K562 (cell line): Measurements from ENCODE around the gene TUBA1A. TPM values are rescaled to one million over a fixed set of nuclear protein-coding genes. Genes with fewer than 3 reads are reported as not detected.
"Not testable (repeated sequence)": the region's sequence is repeated elsewhere in the genome, so short reads cannot be mapped to it uniquely, and the experiment has no call there.

Source experiments
- ATAC-seq: fragments of 200-7000 bp; cut with Tn5 transposase; 3 replicates; pipeline ENCODE4 v1.9.1; 2020; ENCODE audit warnings: moderate library complexity
- BruUV-seq: library from RNA; stranded (reverse); fragments of 400-500 nt; replicated peaks from 2 replicates; lab custom pipeline; 2021; lab: Mats Ljungman, UMichigan
- CTCF ChIA-PET: fragments of 300-600 bp; formaldehyde crosslinking; extraction: SDS; loops from one replicate; lab custom pipeline; 2021; ENCODE audit warnings: low intra/inter-chr PET ratio; lab: Yijun Ruan, JAX
- POLR2A ChIA-PET: fragments of 300-600, 350-650 bp; sonication (Branson Sonifier 250); formaldehyde crosslinking; extraction: SDS; loops from one replicate; lab custom pipeline; 2021; ENCODE audit warnings: antibody characterized with exemption, inconsistent platforms; lab: Yijun Ruan, JAX
- DNase-seq, 4 experiments: peaks; one replicate each; pipeline versions ENCODE4 v3.0.0 to v3.0.0-alpha.2; 2011 to 2018; ENCODE audit warnings: low spot score in 3 of 4, mixed read lengths in 3 of 4; ENCODE audit errors: extremely low read depth in 1 of 4
- FAIRE-seq: peaks from 2 replicates; lab custom pipeline; 2011; peaks lifted over from hg19 to GRCh38; lab: Jason Lieb, UNC
- H2AFZ ChIP-seq: 2 replicates; pipeline ENCODE4 v1.6.0; 2011; ENCODE audit warnings: low read depth, low read length, control low read depth, inconsistent platforms
- H3K27ac ChIP-seq: fragments of 200-600 bp; 3 replicates; pipeline ENCODE4 v1.8.0; 2011; ENCODE audit warnings: low read depth, mild to moderate bottlenecking, control low read depth, inconsistent platforms, low read length, moderate library complexity, mixed read lengths; ENCODE audit errors: extremely low read depth
- H3K27me3 ChIP-seq, 2 experiments: fragments of 300-600 bp in 1 of 2; 2 replicates in 1 of 2; 3 replicates in 1 of 2; pipeline versions ENCODE4 v1.6.0 to v1.8.0; 2011; ENCODE audit warnings: inconsistent platforms in 2 of 2, low read length in 2 of 2, mild to moderate bottlenecking in 1 of 2, mixed read lengths in 1 of 2, moderate library complexity in 1 of 2; ENCODE audit not compliant: control insufficient read depth in 2 of 2, insufficient read depth in 2 of 2
- H3K36me3 ChIP-seq: fragments of 300-600 bp; 3 replicates; pipeline ENCODE4 v1.8.0; 2011; ENCODE audit warnings: mild to moderate bottlenecking, low read length, inconsistent platforms; ENCODE audit not compliant: control insufficient read depth, insufficient read depth
- H3K4me1 ChIP-seq, 2 experiments: fragments of 200-600 bp in 1 of 2; replicated peaks in 1 of 2; 2 replicates in 1 of 2; 3 replicates in 1 of 2; pipeline versions ENCODE4 v1.5.1 to v1.8.0; 2011; ENCODE audit warnings: inconsistent platforms in 2 of 2, low read length in 2 of 2, mild to moderate bottlenecking in 1 of 2, mixed read lengths in 1 of 2, moderate library complexity in 1 of 2; ENCODE audit not compliant: control insufficient read depth in 2 of 2, insufficient read depth in 2 of 2
- H3K4me2 ChIP-seq: 2 replicates; pipeline ENCODE4 v1.6.1; 2011; ENCODE audit warnings: low read length, control low read depth, inconsistent platforms, mixed read lengths; ENCODE audit not compliant: insufficient read depth
- H3K4me3 ChIP-seq: fragments of 200-600 bp; sonication (generic), shearing (Covaris generic); 2 replicates; pipeline ENCODE4 v1.5.1; 2016; ENCODE audit warnings: control low read depth, inconsistent platforms
- H3K79me2 ChIP-seq: fragments of 200-600 bp; 3 replicates; pipeline ENCODE4 v1.8.0; 2011; ENCODE audit warnings: low read length, inconsistent platforms; ENCODE audit not compliant: control insufficient read depth, insufficient read depth
- H3K9ac ChIP-seq, 2 experiments: 2 replicates each; pipeline versions ENCODE4 v1.6.0 to v1.6.1; 2011; ENCODE audit warnings: low read depth in 2 of 2, low read length in 2 of 2, control low read depth in 1 of 2, inconsistent platforms in 1 of 2, mild to moderate bottlenecking in 1 of 2, mixed read lengths in 1 of 2; ENCODE audit not compliant: insufficient read depth in 1 of 2
- H3K9me1 ChIP-seq: one replicate; pipeline ENCODE4 v1.6.0; 2011; ENCODE audit warnings: inconsistent platforms, mild to moderate bottlenecking, low read length, moderate library complexity; ENCODE audit not compliant: control insufficient read depth, insufficient read depth
- H3K9me3 ChIP-seq: replicated peaks from 2 replicates; pipeline ENCODE4 v1.5.1; 2011; ENCODE audit warnings: low read depth, low read length, inconsistent platforms; ENCODE audit not compliant: control insufficient read depth, insufficient read depth
- H4K20me1 ChIP-seq: replicated peaks from 2 replicates; pipeline ENCODE4 v1.6.1; 2011; ENCODE audit warnings: low read length, inconsistent platforms, mixed read lengths; ENCODE audit not compliant: control insufficient read depth, insufficient read depth
- CCNT2 ChIP-seq: IDR thresholded peaks from 2 replicates; pipeline ENCODE4 v1.6.1; 2011; ENCODE audit warnings: borderline replicate concordance, low read depth, mild to moderate bottlenecking, moderate library complexity, mixed read lengths, low read length; ENCODE audit not compliant: insufficient read length; ENCODE audit errors: extremely low read depth
- DLX4 ChIP-seq: fragments of 250-450 bp; sonication (Bioruptor Pico); IDR thresholded peaks from 2 replicates; pipeline ENCODE4 v1.6.1; 2021; ENCODE audit warnings: mild to moderate bottlenecking
- ERF ChIP-seq: fragments of 450-650 bp; formaldehyde crosslinking; IDR thresholded peaks from 2 replicates; pipeline ENCODE4 v1.4.0; 2020; ENCODE audit warnings: mild to moderate bottlenecking, mixed read lengths
- GTF2F1 ChIP-seq: IDR thresholded peaks from 2 replicates; pipeline ENCODE4 v1.6.1; 2011; ENCODE audit warnings: low read depth, low read length, improper control_type of control experiment
- HIVEP1 ChIP-seq: fragments of 250-450 bp; sonication (Bioruptor Pico); IDR thresholded peaks from 2 replicates; pipeline ENCODE4 v1.4.0; 2020; ENCODE audit warnings: mild to moderate bottlenecking
- HMBOX1 ChIP-seq: sonication (generic); IDR thresholded peaks from 2 replicates; pipeline ENCODE4 v1.6.1; 2016
- JUND ChIP-seq, 2 experiments: IDR thresholded peaks; 2 replicates in 1 of 2; 3 replicates in 1 of 2; pipeline ENCODE4 v1.6.1; 2011; ENCODE audit warnings: borderline replicate concordance in 2 of 2, low read depth in 2 of 2, low read length in 2 of 2, improper control_type of control experiment in 1 of 2, missing biosample characterization in 1 of 2, missing genetic modification characterization in 1 of 2, missing genetic modification reagents in 1 of 2
- MYC ChIP-seq, 2 experiments: fragments of 250-450 bp in 1 of 2; sonication (Bioruptor Pico) in 1 of 2; IDR thresholded peaks; 2 replicates each; pipeline versions ENCODE4 v1.5.1 to v1.6.1; 2012 to 2021; ENCODE audit warnings: low read depth in 2 of 2, borderline replicate concordance in 1 of 2, improper control_type of control experiment in 1 of 2, low read length in 1 of 2, mild to moderate bottlenecking in 1 of 2, moderate library complexity in 1 of 2
- NELFE ChIP-seq: IDR thresholded peaks from 2 replicates; pipeline ENCODE4 v1.6.1; 2011; ENCODE audit warnings: mild to moderate bottlenecking; ENCODE audit not compliant: insufficient read depth, insufficient read length
- ZNF354B ChIP-seq: fragments of 250-450 bp; sonication (Bioruptor Pico); IDR thresholded peaks from 2 replicates; pipeline ENCODE4 v1.4.0; 2020
- ZNF444 ChIP-seq: fragments of 250-450 bp; sonication (Bioruptor Pico); IDR thresholded peaks from 2 replicates; pipeline ENCODE4 v1.4.0; 2020; ENCODE audit warnings: mild to moderate bottlenecking, moderate library complexity
- ZNF668 ChIP-seq: fragments of 250-450 bp; sonication (Bioruptor Pico); IDR thresholded peaks from 2 replicates; pipeline ENCODE4 v1.8.0; 2022; ENCODE audit warnings: mild to moderate bottlenecking, inconsistent platforms
- WGBS: fragments of 100-300 bp; shearing (Covaris generic); methylation state at CpG from one replicate; pipeline ENCODE4 v1.1.6; 2016; ENCODE audit warnings: low coverage, mixed read lengths; ENCODE audit not compliant: insufficient coverage; ENCODE audit errors: missing lambda C conversion rate; 5-methylcytosine and 5-hydroxymethylcytosine counted together
- in situ Hi-C: fragments of 300-500 bp; cut with MboI; formaldehyde crosslinking; loops from 4 replicates; pipeline ENCODE4 v1.15.0; 2018; ENCODE audit warnings: inconsistent platforms, mixed read lengths
- intact Hi-C: fragments of 100-400 bp; cut with micrococcal nuclease; formaldehyde crosslinking; loops from 2 replicates; pipeline ENCODE4 v1.14.2; 2022
- polyA plus RNA-seq, 8 experiments: library from polyadenylated mRNA; depleted of rRNA in 4 of 8; stranded (reverse) in 5 of 8; unstranded in 3 of 8; fragments of >200 nt; fragmentation: Nextera tagmentation in 2 of 8; fragmentation: Illumina TruSeq in 1 of 8; extraction: Ambion mirVana in 2 of 8; extraction: Trizol in 1 of 8; gene quantifications; 2 replicates each; pipeline versions ENCODE4 v1.2.1 to v1.2.3, GENCODE V29; 2011 to 2014; ENCODE audit warnings: inconsistent platforms in 1 of 8, missing spikeins in 1 of 8
- total RNA-seq, 7 experiments: library from RNA; depleted of rRNA in 6 of 7; stranded (reverse); fragments of >200 nt in 6 of 7; fragmentation: Illumina TruSeq in 2 of 7; extraction: Trizol in 2 of 7; gene quantifications; 2 replicates each; pipeline versions ENCODE4 v1.2.1 to v1.2.3, GENCODE V29; 2011 to 2021; ENCODE audit warnings: low replicate concordance in 1 of 7

Gene TUBA1A
- total and polyA plus RNA-seq, 9 of the 15 experiments (the other 6 are each of a cell fraction or from before 2014, with no cell fraction given), result 7.4 to 45.1 (median 11.9) TPM

- no peaks in the 10 kb centered on the region for H3K36me3 ChIP-seq
- no peak overlapping the region for H3K4me3 ChIP-seq
- POLR2A ChIA-PET, result interaction anchor here (2.5 kb wide), 1 partner anchor 34 kb away, joined by 16 read pairs; the partner anchor contains the start of gene TUBA1B
- no peak overlapping the region for H3K9ac ChIP-seq
- FAIRE-seq (no peak), ATAC-seq (no peak), DNase-seq (no peak)
- in situ Hi-C loops (no loop called here), intact Hi-C loops (no loop called here)
- CTCF ChIA-PET, result no interaction called here
- no peaks in the 10 kb centered on the region for H4K20me1 ChIP-seq
- H3K79me2 ChIP-seq, result no peaks in the 10 kb centered on the region
- H3K4me1 ChIP-seq, result peaks cover 2 to 5% of the 10 kb centered on the region in 2 experiments; a peak in 3 of 5 replicates
- WGBS, result 71% methylated on average over 2 of the region's 2 CpGs
- H3K9me1 ChIP-seq, result no peaks in the 10 kb centered on the region
- no TSS peak for BruUV-seq
- no peaks in the 10 kb centered on the region for H3K27me3 ChIP-seq
- no peak overlapping the region for H3K4me2 ChIP-seq
- no peaks in the 10 kb centered on the region for H3K9me3 ChIP-seq
- H3K27ac ChIP-seq, result no peak overlapping the region
- TF ChIP-seq GTF2F1 (no peak), MYC (IDR thresholded peaks at IDR 0.05; ENCODE audit: low read depth, low read length) (no peak), MYC (CRISPR knock-in tag; IDR thresholded peaks at IDR 0.05; ENCODE audit: borderline replicate concordance, low read depth) (no peak), JUND (IDR thresholded peaks at IDR 0.05; ENCODE audit: borderline replicate concordance, low read depth, low read length) (no peak), JUND (tag; IDR thresholded peaks at IDR 0.05; ENCODE audit: borderline replicate concordance, low read depth, low read length) (no peak), ZNF444 (CRISPR knock-in tag) (no peak), HIVEP1 (CRISPR knock-in tag) (no peak), DLX4 (no peak), ZNF668 (CRISPR knock-in tag) (no peak), HMBOX1 (no peak), CCNT2 (no peak), ZNF354B (CRISPR knock-in tag) (no peak), NELFE (no peak), ERF (CRISPR knock-in tag) (no peak)
- no peak overlapping the region for H2AFZ ChIP-seq
These were observed 23.8 kb downstream of the TUBA1A start for GRCh38 chr12:49165114-49165513.

- ATAC-seq, BruUV-seq, H3K4me3 ChIP-seq, FAIRE-seq, H4K20me1 ChIP-seq, H3K36me3 ChIP-seq, H3K9ac ChIP-seq, H3K4me2 ChIP-seq, DNase-seq, H3K79me2 ChIP-seq, H3K9me3 ChIP-seq, in situ Hi-C loops, H3K27ac ChIP-seq, H3K4me1 ChIP-seq, H3K27me3 ChIP-seq, H2AFZ ChIP-seq, H3K9me1 ChIP-seq, CTCF ChIA-PET: not testable (repeated sequence)
- intact Hi-C loops, result loop anchor here (2.0 kb wide), 1 partner anchor 27 kb away; the partner anchor contains the start of gene TUBA1A
- POLR2A ChIA-PET, result interaction anchor here (1.4 to 2.9 kb wide), 3 partner anchors 9 to 30 kb away, joined by 3 to 13 read pairs (median 4); partner anchors contain the start of gene TUBA1B
- 80% methylated on average over 4 of the region's 4 CpGs for whole genome bisulfite sequencing
These were observed 27.0 kb downstream of the TUBA1A start for GRCh38 chr12:49161901-49162300.
